ENCODE results near the gene JARID2.

GRCh38 chr6:15491986-15492269 lies 246.1 kb downstream of the JARID2 start:
- TF ChIP-seq RAD21 (IDR thresholded peaks at IDR 0.05) (no peak), YY1 (IDR thresholded peaks at IDR 0.05) (no peak), CTCF (IDR thresholded peaks at IDR 0.05; ENCODE audit: low read depth, low read length, missing input control) (no peak), GABPA (IDR thresholded peaks at IDR 0.05 in 1 of 2, conservative IDR thresholded peaks at IDR 0.05 in 1 of 2) (no peak), REST (IDR thresholded peaks at IDR 0.05) (no peak), RXRA (IDR thresholded peaks at IDR 0.05) (no peak), SP1 (IDR thresholded peaks at IDR 0.05) (no peak), TAF1 (conservative IDR thresholded peaks at IDR 0.05) (no peak), ATF3 (IDR thresholded peaks at IDR 0.05) (no peak), MAX (IDR thresholded peaks at IDR 0.05) (no peak), FOXA2 (IDR thresholded peaks at IDR 0.05) (no peak), ZBTB33 (IDR thresholded peaks at IDR 0.05) (no peak), FOXA1 (IDR thresholded peaks at IDR 0.05) (no peak), NR2F2 (IDR thresholded peaks at IDR 0.05) (no peak)

Measured in liver (tissue), 3 donors.